GM12801 (cell line): Measurements from ENCODE around the gene CES4A.

Experiments used
- TF ChIP-seq, protein P1 (sequence below): IDR thresholded peaks from one replicate; pipeline ENCODE4 v1.5.1; 2011; ENCODE audit warnings: control low read depth; ENCODE audit not compliant: insufficient read length; ENCODE audit errors: extremely low read depth

Gene CES4A

GRCh38 chr16:67009158-67009557 is 20.8 kb downstream of the CES4A start:
- TF ChIP-seq, protein P1, sequence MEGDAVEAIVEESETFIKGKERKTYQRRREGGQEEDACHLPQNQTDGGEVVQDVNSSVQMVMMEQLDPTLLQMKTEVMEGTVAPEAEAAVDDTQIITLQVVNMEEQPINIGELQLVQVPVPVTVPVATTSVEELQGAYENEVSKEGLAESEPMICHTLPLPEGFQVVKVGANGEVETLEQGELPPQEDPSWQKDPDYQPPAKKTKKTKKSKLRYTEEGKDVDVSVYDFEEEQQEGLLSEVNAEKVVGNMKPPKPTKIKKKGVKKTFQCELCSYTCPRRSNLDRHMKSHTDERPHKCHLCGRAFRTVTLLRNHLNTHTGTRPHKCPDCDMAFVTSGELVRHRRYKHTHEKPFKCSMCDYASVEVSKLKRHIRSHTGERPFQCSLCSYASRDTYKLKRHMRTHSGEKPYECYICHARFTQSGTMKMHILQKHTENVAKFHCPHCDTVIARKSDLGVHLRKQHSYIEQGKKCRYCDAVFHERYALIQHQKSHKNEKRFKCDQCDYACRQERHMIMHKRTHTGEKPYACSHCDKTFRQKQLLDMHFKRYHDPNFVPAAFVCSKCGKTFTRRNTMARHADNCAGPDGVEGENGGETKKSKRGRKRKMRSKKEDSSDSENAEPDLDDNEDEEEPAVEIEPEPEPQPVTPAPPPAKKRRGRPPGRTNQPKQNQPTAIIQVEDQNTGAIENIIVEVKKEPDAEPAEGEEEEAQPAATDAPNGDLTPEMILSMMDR: no peak

- TF ChIP-seq, protein P1: no peak
Measured at GRCh38 chr16:67011274-67011673, 22.9 kb downstream of the CES4A start.

GRCh38 chr16:67013233-67013822 is 24.9 kb downstream of the CES4A start:
- TF ChIP-seq, protein P1: no peak

DNA sequence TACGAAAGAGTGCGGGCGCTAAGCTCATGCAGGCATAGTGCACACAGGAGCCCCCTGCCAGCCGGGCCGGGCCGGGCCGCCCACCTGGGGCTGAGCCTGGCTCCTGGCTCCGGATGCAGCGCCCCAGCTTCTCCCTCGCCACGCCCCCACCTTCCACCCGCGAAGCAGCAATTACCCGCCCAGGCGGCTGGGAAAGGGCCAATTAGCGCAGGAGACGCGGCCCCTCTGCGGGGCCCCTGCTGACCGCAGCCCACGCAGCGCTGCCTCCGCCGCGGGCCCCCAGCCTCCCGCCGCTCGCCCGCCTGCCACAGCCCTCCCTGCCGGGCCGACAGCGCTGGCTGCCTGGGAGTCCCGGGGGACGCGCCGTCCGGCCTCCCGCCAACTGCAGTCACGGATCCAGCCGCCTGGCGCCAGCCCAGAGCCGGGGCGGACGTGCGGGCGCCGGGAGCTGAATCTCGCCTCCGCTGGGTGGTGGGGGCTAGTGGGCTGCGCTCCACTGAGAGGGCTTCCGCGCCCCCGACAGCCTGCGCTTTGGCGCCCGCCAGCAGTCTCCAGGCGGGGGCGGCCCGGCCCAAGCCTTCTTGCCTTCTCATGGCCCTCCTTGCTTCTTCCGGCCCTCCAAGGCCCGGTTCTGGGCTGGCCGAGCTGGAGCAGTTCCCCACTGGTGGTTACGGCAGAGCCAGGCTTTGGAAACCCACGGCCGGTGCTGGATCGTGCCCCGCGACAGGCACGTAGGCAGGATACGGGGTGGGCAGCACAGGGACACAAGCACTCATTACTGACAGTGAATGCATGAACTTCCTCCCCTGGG is 25.6 kb downstream of the CES4A start:
- TF ChIP-seq, protein P1: no peak

GRCh38 chr16:67014634-67015312 is 26.4 kb downstream of the CES4A start:
- TF ChIP-seq, protein P1: no peak

GRCh38 chr16:67015313-67015731 is 26.9 kb downstream of the CES4A start:
- TF ChIP-seq, protein P1: no peak

DNA sequence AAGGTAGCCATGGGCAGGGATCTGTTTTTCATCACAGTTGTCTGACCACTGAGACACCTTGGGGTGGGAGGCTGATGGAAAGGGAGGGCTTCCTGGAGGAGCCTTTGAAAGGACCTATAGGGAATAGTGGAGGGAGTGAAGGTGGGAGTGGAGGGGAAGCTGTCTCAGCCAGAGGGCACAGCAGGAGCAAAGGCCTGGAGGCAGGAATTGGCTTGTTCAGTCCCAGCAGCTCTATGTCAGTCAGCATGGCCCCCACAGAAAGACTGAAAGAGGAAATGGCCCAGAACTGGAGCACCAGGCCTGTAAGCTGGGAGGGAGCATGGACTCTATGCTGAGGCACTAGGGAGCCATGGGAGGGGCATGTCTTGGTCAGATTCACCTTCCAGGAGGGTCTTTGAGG is 27.8 kb downstream of the CES4A start:
- TF ChIP-seq, protein P1: no peak
